GM23248 (cell line): ENCODE data around the gene SPEF2. TPM values are rescaled to one million over a fixed set of nuclear protein-coding genes. Genes with fewer than 3 reads are reported as not detected.

ENCODE experiments used
- DNase-seq: peaks from one replicate; pipeline ENCODE4 v3.0.0-alpha.2; 2015
- H2AFZ ChIP-seq: fragments of 200-600 bp; sonication (generic); 2 replicates; pipeline ENCODE4 v1.6.1; 2016; ENCODE audit warnings: antibody characterized with exemption
- H3F3A ChIP-seq: fragments of 200-600 bp; sonication (generic); 2 replicates; pipeline ENCODE4 v1.6.1; 2016; ENCODE audit warnings: mild to moderate bottlenecking, antibody characterized with exemption, mixed run types; ENCODE audit not compliant: insufficient read depth
- H3K27ac ChIP-seq: fragments of 200-600 bp; sonication (generic); 2 replicates; pipeline ENCODE4 v1.5.1; 2016; ENCODE audit warnings: mild to moderate bottlenecking
- H3K27me3 ChIP-seq: fragments of 200-600 bp; sonication (generic); replicated peaks from 2 replicates; pipeline ENCODE4 v1.6.1; 2016; ENCODE audit warnings: mild to moderate bottlenecking; ENCODE audit not compliant: insufficient read depth
- H3K36me3 ChIP-seq: fragments of 200-600 bp; sonication (generic); 2 replicates; pipeline ENCODE4 v1.6.1; 2016; ENCODE audit warnings: low read depth, mild to moderate bottlenecking
- H3K4me1 ChIP-seq: fragments of 200-600 bp; sonication (generic); 2 replicates; pipeline ENCODE4 v1.6.1; 2016; ENCODE audit warnings: mild to moderate bottlenecking; ENCODE audit not compliant: insufficient read depth
- H3K4me2 ChIP-seq: fragments of 200-600 bp; sonication (generic); one replicate; pipeline ENCODE4 v1.6.1; 2016; ENCODE audit warnings: mild to moderate bottlenecking; ENCODE audit not compliant: unreplicated experiment
- H3K4me3 ChIP-seq: fragments of 200-600 bp; sonication (generic); 2 replicates; pipeline ENCODE4 v1.5.1; 2016; ENCODE audit warnings: mild to moderate bottlenecking
- H3K79me2 ChIP-seq: fragments of 200-600 bp; sonication (generic); 2 replicates; pipeline ENCODE4 v1.6.1; 2016; ENCODE audit warnings: mild to moderate bottlenecking; ENCODE audit not compliant: insufficient read depth
- H3K9ac ChIP-seq: fragments of 200-600 bp; sonication (generic); 2 replicates; pipeline ENCODE4 v1.6.1; 2016; ENCODE audit warnings: mild to moderate bottlenecking
- H3K9me2 ChIP-seq: fragments of 200-600 bp; sonication (generic); 2 replicates; pipeline ENCODE4 v1.6.1; 2016; ENCODE audit warnings: mixed run types, mild to moderate bottlenecking, moderate library complexity; ENCODE audit not compliant: insufficient read depth
- H3K9me3 ChIP-seq: fragments of 200-600 bp; sonication (generic); one replicate; pipeline ENCODE4 v1.6.1; 2017; ENCODE audit warnings: low read depth
- H4K20me1 ChIP-seq: fragments of 200-600 bp; sonication (generic); 2 replicates; pipeline ENCODE4 v1.6.0; 2016; ENCODE audit not compliant: insufficient read depth
- EZH2 ChIP-seq: fragments of 200-600 bp; sonication (generic); IDR thresholded peaks from 2 replicates; pipeline ENCODE4 v1.6.1; 2018; ENCODE audit warnings: antibody characterized with exemption, mild to moderate bottlenecking; ENCODE audit not compliant: insufficient read depth, poor library complexity, severe bottlenecking
- EZH2phosphoT487 ChIP-seq: fragments of 200-600 bp; sonication (generic); IDR thresholded peaks from 2 replicates; pipeline ENCODE4 v1.6.1; 2018; ENCODE audit warnings: antibody characterized with exemption, moderate library complexity, mild to moderate bottlenecking, low read depth; ENCODE audit not compliant: insufficient read depth
- WGBS, 2 experiments: methylation state at CpG; one replicate each; pipeline ENCODE4 v1.1.6; 2015 to 2017; ENCODE audit warnings: low lambda C conversion rate in 2 of 2, low coverage in 1 of 2; ENCODE audit errors: missing lambda C conversion rate in 2 of 2; 5-methylcytosine and 5-hydroxymethylcytosine counted together
- in situ Hi-C: fragments of 300-500 bp; cut with MboI; formaldehyde crosslinking; loops from 2 replicates; pipeline ENCODE4 v1.15.0; 2020
- polyA plus RNA-seq: library from polyadenylated mRNA; unstranded; fragments of >200 nt; fragmentation: Nextera tagmentation; extraction: Ambion mirVana; gene quantifications from 2 replicates; pipeline ENCODE4 v1.2.1, GENCODE V29; 2016
- total RNA-seq: library from RNA; depleted of rRNA; stranded (reverse); fragments of >200 nt; shearing (Covaris generic); gene quantifications from 2 replicates; pipeline ENCODE4 v1.2.3, GENCODE V29; 2014

SPEF2 gene
- total and polyA plus RNA-seq, 2 experiments from 2014 or later = 5.3 to 6.7 TPM

DNA sequence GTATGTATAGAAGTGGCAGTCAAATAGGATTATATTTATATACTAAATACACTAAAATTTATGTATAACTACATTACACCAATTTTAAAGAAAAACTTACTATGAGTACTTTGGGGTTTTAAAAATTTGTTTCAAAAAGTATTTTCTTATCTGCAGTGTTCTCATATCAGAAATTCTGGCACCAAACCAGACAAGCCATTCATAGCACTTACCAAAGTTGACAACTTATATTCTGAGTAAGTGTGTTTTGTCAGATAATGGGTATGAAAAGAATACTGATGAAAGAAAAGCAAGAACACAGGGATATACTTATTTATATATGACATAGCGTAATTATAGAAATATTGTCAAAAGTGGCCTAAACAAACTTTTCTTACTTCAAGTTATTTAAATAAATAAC, 67.5 kb downstream of the SPEF2 start:
- TF ChIP-seq EZH2 (no peak), EZH2phosphoT487 (no peak)
- H3K4me2 ChIP-seq = no peak overlapping the region
- DNase-seq = no peak
- 95 to 96% methylated on average over 1 of the region's 1 CpG for WGBS, 2 experiments
- no peaks in the 10 kb centered on the region for H3K4me1 ChIP-seq
- no peaks in the 10 kb centered on the region for H3K79me2 ChIP-seq
- H3F3A ChIP-seq = no peaks in the 10 kb centered on the region
- no peak overlapping the region for H2AFZ ChIP-seq
- no peaks in the 10 kb centered on the region for H4K20me1 ChIP-seq
- no peak overlapping the region for H3K4me3 ChIP-seq
- no peaks in the 10 kb centered on the region for H3K9me2 ChIP-seq
- no peaks in the 10 kb centered on the region for H3K27me3 ChIP-seq
- no peak overlapping the region for H3K9ac ChIP-seq
- in situ Hi-C loops = no loop called here
- no peaks in the 10 kb centered on the region for H3K9me3 ChIP-seq
- H3K36me3 ChIP-seq = no peaks in the 10 kb centered on the region
- H3K27ac ChIP-seq = no peak overlapping the region

- Histone ChIP-seq H2AFZ (no peak overlapping the region), H3F3A (no peaks in the 10 kb centered on the region), H3K9ac (no peak overlapping the region), H3K27me3 (no peaks in the 10 kb centered on the region), H4K20me1 (no peaks in the 10 kb centered on the region), H3K4me2 (no peak overlapping the region), H3K9me3 (no peaks in the 10 kb centered on the region), H3K27ac (no peak overlapping the region), H3K4me3 (no peak overlapping the region), H3K36me3 (no peaks in the 10 kb centered on the region), H3K79me2 (no peaks in the 10 kb centered on the region), H3K9me2 (no peaks in the 10 kb centered on the region), H3K4me1 (no peaks in the 10 kb centered on the region)
- in situ Hi-C loops = no loop called here
- 72 to 80% methylated on average over 2 of the region's 2 CpGs for WGBS, 2 experiments
- no peak for DNase-seq
- no peak for TF ChIP-seq EZH2
- no peak for TF ChIP-seq EZH2phosphoT487
Measured at GRCh38 chr5:35687961-35688360, 70.3 kb downstream of the SPEF2 start.

DNA sequence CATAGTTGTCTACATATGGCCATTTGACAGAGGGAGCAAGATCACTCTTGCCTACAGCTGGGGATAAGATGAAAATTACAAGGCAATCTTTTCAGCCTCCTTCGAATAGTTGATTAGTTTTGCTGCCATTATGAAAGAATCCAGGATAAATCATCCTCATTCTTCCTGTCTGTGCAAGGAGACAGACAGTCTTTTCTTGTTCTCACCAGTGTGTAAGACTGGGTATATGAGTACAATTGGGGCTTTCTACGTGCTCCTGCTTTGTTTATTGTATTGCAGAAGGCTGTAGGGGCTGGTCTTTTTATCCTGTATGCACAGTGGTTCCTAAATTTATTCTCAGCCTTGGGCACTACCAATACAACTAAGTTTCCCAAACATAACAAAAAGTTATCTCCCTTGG, 76.8 kb downstream of the SPEF2 start:
- no peak overlapping the region for H3K4me2 ChIP-seq
- H3F3A ChIP-seq = no peaks in the 10 kb centered on the region
- no peaks in the 10 kb centered on the region for H3K9me3 ChIP-seq
- no peak for TF ChIP-seq EZH2
- TF ChIP-seq EZH2phosphoT487 = no peak
- no peak for DNase-seq
- 63 to 71% methylated on average over 2 of the region's 2 CpGs for WGBS, 2 experiments
- no peaks in the 10 kb centered on the region for H3K9me2 ChIP-seq
- no peak overlapping the region for H3K4me3 ChIP-seq
- no peaks in the 10 kb centered on the region for H4K20me1 ChIP-seq
- H3K79me2 ChIP-seq = no peaks in the 10 kb centered on the region
- H3K27ac ChIP-seq = no peak overlapping the region
- no peaks in the 10 kb centered on the region for H3K36me3 ChIP-seq
- in situ Hi-C loops = no loop called here
- no peaks in the 10 kb centered on the region for H3K27me3 ChIP-seq
- H2AFZ ChIP-seq = no peak overlapping the region
- H3K9ac ChIP-seq = no peak overlapping the region
- no peaks in the 10 kb centered on the region for H3K4me1 ChIP-seq

DNA sequence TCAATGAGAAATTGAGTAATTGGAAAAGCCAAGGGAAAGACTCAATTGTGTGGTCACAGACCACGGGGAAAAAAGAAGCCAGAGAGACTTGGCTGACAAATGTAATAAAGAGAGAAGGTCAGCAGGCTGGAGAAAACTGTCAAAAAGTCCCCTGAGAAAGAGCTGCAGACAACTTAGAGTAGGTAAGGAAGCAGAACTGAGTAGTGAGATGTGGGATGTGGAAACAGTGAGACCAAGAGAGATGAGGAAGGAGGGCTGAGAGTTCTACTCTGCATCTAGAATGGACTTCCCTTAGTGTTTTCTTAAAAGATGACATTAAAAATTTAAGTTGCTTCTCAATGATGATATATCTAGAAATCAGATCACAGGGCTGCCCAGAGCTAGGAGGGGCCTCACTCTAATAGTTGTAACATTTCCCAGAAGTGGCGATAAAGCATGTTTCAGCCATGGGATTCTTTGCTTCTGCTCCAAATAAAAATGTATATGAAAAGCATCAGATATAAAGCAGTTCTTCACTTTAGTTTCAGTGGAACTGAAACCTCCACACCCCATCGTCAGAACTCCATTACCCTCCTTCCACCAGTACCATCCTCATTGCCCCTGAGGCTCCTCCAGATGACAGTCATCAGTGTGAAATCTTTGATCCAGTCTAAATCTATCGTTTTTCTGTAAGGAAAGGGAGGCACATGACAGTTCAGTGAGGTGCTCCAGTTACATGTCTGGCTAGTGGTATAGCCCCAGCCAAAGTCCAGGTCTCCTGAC, 80.6 kb downstream of the SPEF2 start:
- H3K4me1 ChIP-seq = no peaks in the 10 kb centered on the region
- H4K20me1 ChIP-seq = no peaks in the 10 kb centered on the region
- H3K9ac ChIP-seq = no peak overlapping the region
- DNase-seq = no peak
- no peak overlapping the region for H3K4me3 ChIP-seq
- H3K4me2 ChIP-seq = no peak overlapping the region
- no peak overlapping the region for H3K27ac ChIP-seq
- TF ChIP-seq EZH2 = no peak
- TF ChIP-seq EZH2phosphoT487 = no peak
- no peak overlapping the region for H2AFZ ChIP-seq
- H3K79me2 ChIP-seq = no peaks in the 10 kb centered on the region
- H3K9me3 ChIP-seq = no peaks in the 10 kb centered on the region
- H3K9me2 ChIP-seq = no peaks in the 10 kb centered on the region
- H3K27me3 ChIP-seq = no peaks in the 10 kb centered on the region
- in situ Hi-C loops = no loop called here
- no peaks in the 10 kb centered on the region for H3F3A ChIP-seq
- WGBS, 2 experiments = 73 to 76% methylated on average over 4 of the region's 4 CpGs
- H3K36me3 ChIP-seq = no peaks in the 10 kb centered on the region
